ENCODE data around the gene CCDC175.

The CCDC175 gene

GRCh38 chr14:59530349-59530748 lies 46.3 kb downstream of the CCDC175 start:
- H2AFZ ChIP-seq (ENCODE audit: low read depth, low read length) = no peak overlapping the region
- H3K9me3 ChIP-seq (ENCODE audit: low read length) = no peaks in the 10 kb centered on the region
- no peaks in the 10 kb centered on the region for H3K36me3 ChIP-seq (ENCODE audit: insufficient read depth, low read length)
- no peak overlapping the region for H3K4me3 ChIP-seq (ENCODE audit: low read length)
- no peaks in the 10 kb centered on the region for H3K4me1 ChIP-seq (ENCODE audit: insufficient read depth, low read length)
- H3K27me3 ChIP-seq (ENCODE audit: insufficient read depth, low read length) = no peaks in the 10 kb centered on the region

GRCh38 chr14:59529189-59529588 lies 47.4 kb downstream of the CCDC175 start:
- no peaks in the 10 kb centered on the region for H3K27me3 ChIP-seq (ENCODE audit: insufficient read depth, low read length)
- H2AFZ ChIP-seq (ENCODE audit: low read depth, low read length) = no peak overlapping the region
- H3K36me3 ChIP-seq (ENCODE audit: insufficient read depth, low read length) = no peaks in the 10 kb centered on the region
- no peak overlapping the region for H3K4me3 ChIP-seq (ENCODE audit: low read length)
- H3K9me3 ChIP-seq (ENCODE audit: low read length) = no peaks in the 10 kb centered on the region
- no peaks in the 10 kb centered on the region for H3K4me1 ChIP-seq (ENCODE audit: insufficient read depth, low read length)

DNA sequence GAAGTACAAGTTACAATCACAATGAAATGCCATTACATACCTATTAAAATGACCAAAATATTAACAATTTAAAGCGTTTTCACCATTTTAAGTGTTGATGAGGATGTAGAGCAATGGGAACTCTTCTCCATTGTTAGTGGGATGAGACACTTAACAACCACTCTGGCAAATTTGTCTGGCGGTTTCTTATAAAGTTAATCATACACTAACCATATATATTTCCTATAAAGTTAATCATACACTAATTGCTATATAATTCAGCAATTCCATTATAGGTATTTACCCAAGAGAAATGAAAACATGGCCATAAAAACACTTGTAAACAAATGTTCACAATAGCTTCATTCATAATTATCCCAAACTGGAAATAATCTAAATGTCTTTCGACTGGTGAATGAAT lies 56.4 kb downstream of the CCDC175 start:
- Histone ChIP-seq H3K36me3 (ENCODE audit: insufficient read depth, low read length) (no peaks in the 10 kb centered on the region), H2AFZ (ENCODE audit: low read depth, low read length) (no peak overlapping the region), H3K27me3 (ENCODE audit: insufficient read depth, low read length) (no peaks in the 10 kb centered on the region), H3K4me3 (ENCODE audit: low read length) (no peak overlapping the region), H3K4me1 (ENCODE audit: insufficient read depth, low read length) (no peaks in the 10 kb centered on the region), H3K9me3 (ENCODE audit: low read length) (no peaks in the 10 kb centered on the region)

DNA sequence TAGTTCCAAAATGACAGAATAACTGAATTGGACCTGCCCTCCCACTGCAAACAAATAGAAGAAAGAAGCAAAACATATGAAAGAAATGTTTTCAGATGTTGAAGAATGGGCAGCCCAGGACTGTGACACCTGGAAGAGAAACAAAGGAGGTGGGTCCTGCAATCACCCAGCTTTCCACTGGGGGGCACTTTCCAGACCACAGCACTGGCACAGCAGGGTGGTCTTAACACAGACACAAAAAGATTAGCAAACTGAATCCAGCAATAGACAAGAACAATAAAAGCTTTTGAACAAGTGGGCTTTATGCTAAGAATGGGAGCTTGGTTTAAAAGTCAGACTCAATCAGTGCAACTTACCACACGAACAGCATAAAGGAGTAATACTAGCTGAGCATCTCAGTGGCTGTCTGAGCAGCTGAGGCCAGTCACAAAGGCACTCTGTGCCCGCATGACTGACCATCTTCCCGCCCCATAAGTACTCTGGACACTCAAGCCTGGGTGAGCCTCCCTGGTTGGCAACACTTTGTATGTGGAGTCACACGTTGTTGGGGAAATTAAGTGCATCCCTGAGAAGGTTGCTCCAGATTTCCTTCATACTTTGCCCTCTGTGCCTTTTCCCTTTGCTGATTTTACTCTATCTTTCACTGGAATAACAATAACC lies 64.6 kb downstream of the CCDC175 start:
- Histone ChIP-seq H3K27me3 (ENCODE audit: insufficient read depth, low read length) (no peaks in the 10 kb centered on the region), H3K36me3 (ENCODE audit: insufficient read depth, low read length) (no peaks in the 10 kb centered on the region), H3K4me1 (ENCODE audit: insufficient read depth, low read length) (peaks cover 5% of the 10 kb centered on the region), H3K9me3 (ENCODE audit: low read length) (no peaks in the 10 kb centered on the region), H2AFZ (ENCODE audit: low read depth, low read length) (no peak overlapping the region), H3K4me3 (ENCODE audit: low read length) (no peak overlapping the region)

- H3K4me1 ChIP-seq (ENCODE audit: insufficient read depth, low read length) = peaks cover 5% of the 10 kb centered on the region
- no peaks in the 10 kb centered on the region for H3K9me3 ChIP-seq (ENCODE audit: low read length)
- H3K4me3 ChIP-seq (ENCODE audit: low read length) = no peak overlapping the region
- no peaks in the 10 kb centered on the region for H3K27me3 ChIP-seq (ENCODE audit: insufficient read depth, low read length)
- H3K36me3 ChIP-seq (ENCODE audit: insufficient read depth, low read length) = no peaks in the 10 kb centered on the region
- H2AFZ ChIP-seq (ENCODE audit: low read depth, low read length) = no peak overlapping the region
Measured at GRCh38 chr14:59510966-59511365, 65.6 kb downstream of the CCDC175 start.

DNA sequence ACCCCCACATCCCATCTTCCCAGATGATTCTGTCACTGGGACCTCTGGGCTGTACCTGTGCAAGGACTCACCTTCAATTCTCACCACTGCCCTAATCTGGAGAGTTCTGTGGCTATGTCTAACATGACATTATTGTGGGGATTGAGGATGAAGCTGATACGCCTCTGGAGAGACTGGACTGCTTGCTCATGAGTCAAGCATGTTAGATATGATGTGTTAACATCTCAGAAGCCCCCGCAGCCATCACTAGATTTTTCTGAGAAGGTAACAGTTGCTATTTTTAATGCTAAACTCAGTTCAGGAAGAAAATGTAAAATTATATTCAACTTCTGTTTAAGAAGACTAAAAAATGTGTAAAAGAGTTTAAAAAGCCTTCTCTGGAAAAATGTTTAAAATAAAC lies 66.6 kb downstream of the CCDC175 start:
- H3K4me1 ChIP-seq (ENCODE audit: insufficient read depth, low read length) = peaks cover 5% of the 10 kb centered on the region
- H3K4me3 ChIP-seq (ENCODE audit: low read length) = no peak overlapping the region
- H2AFZ ChIP-seq (ENCODE audit: low read depth, low read length) = no peak overlapping the region
- H3K36me3 ChIP-seq (ENCODE audit: insufficient read depth, low read length) = no peaks in the 10 kb centered on the region
- H3K9me3 ChIP-seq (ENCODE audit: low read length) = no peaks in the 10 kb centered on the region
- H3K27me3 ChIP-seq (ENCODE audit: insufficient read depth, low read length) = no peaks in the 10 kb centered on the region

GRCh38 chr14:59509101-59509500 lies 67.5 kb downstream of the CCDC175 start:
- Histone ChIP-seq H3K27me3 (ENCODE audit: insufficient read depth, low read length) (no peaks in the 10 kb centered on the region), H3K4me3 (ENCODE audit: low read length) (no peak overlapping the region), H2AFZ (ENCODE audit: low read depth, low read length) (no peak overlapping the region), H3K9me3 (ENCODE audit: low read length) (no peaks in the 10 kb centered on the region), H3K36me3 (ENCODE audit: insufficient read depth, low read length) (peaks cover 5% of the 10 kb centered on the region), H3K4me1 (ENCODE audit: insufficient read depth, low read length) (peaks cover 5% of the 10 kb centered on the region)

DNA sequence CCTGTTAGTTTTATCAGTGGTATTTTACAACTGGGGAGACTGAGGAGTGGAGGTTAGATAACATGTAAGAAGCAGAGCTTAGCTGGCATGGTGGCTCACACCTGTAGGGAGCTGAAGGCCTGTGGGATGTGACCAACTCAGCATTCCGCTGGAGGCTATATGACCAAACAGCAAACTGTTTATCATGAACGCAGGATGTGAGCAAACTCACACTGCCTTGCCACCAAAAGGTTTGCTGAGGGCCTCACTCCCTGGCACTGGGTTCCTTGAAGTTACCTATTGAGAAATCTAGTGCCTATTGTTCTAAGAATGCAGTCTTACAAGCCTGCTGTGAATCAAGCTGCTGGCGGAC lies 68.9 kb downstream of the CCDC175 start:
- H3K36me3 ChIP-seq (ENCODE audit: insufficient read depth, low read length) = peaks cover 15% of the 10 kb centered on the region
- H3K4me3 ChIP-seq (ENCODE audit: low read length) = no peak overlapping the region
- H2AFZ ChIP-seq (ENCODE audit: low read depth, low read length) = no peak overlapping the region
- H3K9me3 ChIP-seq (ENCODE audit: low read length) = no peaks in the 10 kb centered on the region
- H3K27me3 ChIP-seq (ENCODE audit: insufficient read depth, low read length) = no peaks in the 10 kb centered on the region
- peaks cover 5% of the 10 kb centered on the region for H3K4me1 ChIP-seq (ENCODE audit: insufficient read depth, low read length)

DNA sequence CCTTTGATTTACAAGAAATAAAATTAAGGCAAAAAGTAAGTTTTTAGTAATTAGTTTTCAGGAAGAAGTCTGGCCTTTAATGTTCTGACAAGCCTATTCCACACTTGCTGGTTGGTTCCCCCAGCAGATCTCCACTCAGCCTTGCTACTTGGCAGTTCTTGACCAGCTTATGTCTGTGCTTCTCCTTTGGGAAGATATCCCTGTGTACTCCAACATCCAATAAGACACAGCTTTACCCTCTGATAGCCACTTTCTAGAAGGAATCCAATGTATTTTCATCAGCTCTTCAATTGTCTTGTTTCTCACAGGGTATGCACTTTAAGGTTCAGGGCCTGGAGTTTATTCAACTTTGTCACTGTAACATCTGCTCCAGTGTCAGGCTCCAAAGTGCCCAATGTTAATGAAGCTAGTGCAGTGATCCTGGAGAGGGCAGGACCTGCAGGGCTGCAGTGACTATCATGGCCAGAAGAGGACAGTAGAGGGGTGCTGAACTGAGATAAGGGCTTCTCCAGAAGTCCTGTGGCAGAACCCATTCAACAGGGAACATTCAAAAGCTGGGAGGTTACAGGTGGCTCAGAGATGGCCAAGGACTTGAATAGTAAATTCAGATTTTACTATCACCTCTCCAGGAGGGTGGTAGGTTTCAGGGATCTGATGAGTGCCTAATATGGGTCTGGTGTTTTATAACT lies 69.4 kb downstream of the CCDC175 start:
- H3K4me1 ChIP-seq (ENCODE audit: insufficient read depth, low read length) = peaks cover 5% of the 10 kb centered on the region
- H3K9me3 ChIP-seq (ENCODE audit: low read length) = no peaks in the 10 kb centered on the region
- H3K4me3 ChIP-seq (ENCODE audit: low read length) = no peak overlapping the region
- no peak overlapping the region for H2AFZ ChIP-seq (ENCODE audit: low read depth, low read length)
- no peaks in the 10 kb centered on the region for H3K27me3 ChIP-seq (ENCODE audit: insufficient read depth, low read length)
- peaks cover 17% of the 10 kb centered on the region for H3K36me3 ChIP-seq (ENCODE audit: insufficient read depth, low read length)

- peaks cover 2% of the 10 kb centered on the region for H3K4me1 ChIP-seq (ENCODE audit: insufficient read depth, low read length)
- H3K27me3 ChIP-seq (ENCODE audit: insufficient read depth, low read length) = no peaks in the 10 kb centered on the region
- H3K9me3 ChIP-seq (ENCODE audit: low read length) = no peaks in the 10 kb centered on the region
- peaks cover 40% of the 10 kb centered on the region for H3K36me3 ChIP-seq (ENCODE audit: insufficient read depth, low read length)
- H2AFZ ChIP-seq (ENCODE audit: low read depth, low read length) = no peak overlapping the region
- no peak overlapping the region for H3K4me3 ChIP-seq (ENCODE audit: low read length)
Measured at GRCh38 chr14:59503256-59503655, 73.4 kb downstream of the CCDC175 start.

- peaks cover 58% of the 10 kb centered on the region for H3K36me3 ChIP-seq (ENCODE audit: insufficient read depth, low read length)
- no peaks in the 10 kb centered on the region for H3K27me3 ChIP-seq (ENCODE audit: insufficient read depth, low read length)
- no peaks in the 10 kb centered on the region for H3K4me1 ChIP-seq (ENCODE audit: insufficient read depth, low read length)
- H3K4me3 ChIP-seq (ENCODE audit: low read length) = no peak overlapping the region
- no peak overlapping the region for H2AFZ ChIP-seq (ENCODE audit: low read depth, low read length)
- H3K9me3 ChIP-seq (ENCODE audit: low read length) = no peaks in the 10 kb centered on the region
Measured at GRCh38 chr14:59500732-59501131, 75.9 kb downstream of the CCDC175 start.

GRCh38 chr14:59492384-59492783 lies 84.2 kb downstream of the CCDC175 start:
- Histone ChIP-seq H3K4me3 (ENCODE audit: low read length) (no peak overlapping the region), H3K27me3 (ENCODE audit: insufficient read depth, low read length) (no peaks in the 10 kb centered on the region), H2AFZ (ENCODE audit: low read depth, low read length) (no peak overlapping the region), H3K9me3 (ENCODE audit: low read length) (peaks cover 4% of the 10 kb centered on the region), H3K36me3 (ENCODE audit: insufficient read depth, low read length) (peaks cover 85% of the 10 kb centered on the region), H3K4me1 (ENCODE audit: insufficient read depth, low read length) (no peaks in the 10 kb centered on the region)

- H3K4me3 ChIP-seq (ENCODE audit: low read length) = no peak overlapping the region
- H3K9me3 ChIP-seq (ENCODE audit: low read length) = peaks cover 4% of the 10 kb centered on the region
- H3K36me3 ChIP-seq (ENCODE audit: insufficient read depth, low read length) = peaks cover 75% of the 10 kb centered on the region
Measured at GRCh38 chr14:59490756-59491155, 85.9 kb downstream of the CCDC175 start.

More at GRCh38 chr14:59490756-59491155, 85.9 kb downstream of the CCDC175 start:
- H3K4me1 ChIP-seq (ENCODE audit: insufficient read depth, low read length) = peaks cover 2% of the 10 kb centered on the region
- H2AFZ ChIP-seq (ENCODE audit: low read depth, low read length) = no peak overlapping the region
- H3K27me3 ChIP-seq (ENCODE audit: insufficient read depth, low read length) = no peaks in the 10 kb centered on the region

Measured in neuron (in vitro differentiated cells).